Activated CD4-positive, alpha-beta T cell treated with anti-CD3 and anti-CD28 coated beads, Interleukin-2, amount 10 ng/mL, durations not matched to agents 24 days and 14 days (primary cell): ENCODE results near the gene SLC7A10. TPM values are rescaled to one million over a fixed set of nuclear protein-coding genes. Genes with fewer than 3 reads are reported as not detected.

Experiments
- DNase-seq: peaks from one replicate; pipeline ENCODE4 v3.0.0; 2022
- H3K27ac Mint-ChIP-seq: one replicate; pipeline ENCODE4 v1.8.0; 2022; ENCODE audit warnings: mild to moderate bottlenecking, mixed read lengths
- H3K27me3 Mint-ChIP-seq: one replicate; pipeline ENCODE4 v1.8.0; 2022; ENCODE audit warnings: mixed read lengths
- H3K36me3 Mint-ChIP-seq: one replicate; pipeline ENCODE4 v1.8.0; 2022; ENCODE audit warnings: low read depth, mild to moderate bottlenecking, mixed read lengths
- H3K4me1 Mint-ChIP-seq: one replicate; pipeline ENCODE4 v1.8.0; 2021; ENCODE audit warnings: mixed read lengths
- H3K4me3 Mint-ChIP-seq: one replicate; pipeline ENCODE4 v1.8.0; 2022; ENCODE audit warnings: mild to moderate bottlenecking, moderate library complexity, mixed read lengths
- H3K9me3 Mint-ChIP-seq: one replicate; pipeline ENCODE4 v1.8.0; 2021; ENCODE audit warnings: mixed read lengths
- intact Hi-C: fragments of 100-400 bp; cut with micrococcal nuclease; formaldehyde crosslinking; loops from one replicate; pipeline ENCODE4 v1.15.1; 2023
- total RNA-seq: library from RNA; stranded (reverse); gene quantifications from 2 replicates; pipeline ENCODE4 v1.2.3, GENCODE V29; 2022

The SLC7A10 gene
- total RNA-seq, 1 donor from 2014 or later = not detected

DNA sequence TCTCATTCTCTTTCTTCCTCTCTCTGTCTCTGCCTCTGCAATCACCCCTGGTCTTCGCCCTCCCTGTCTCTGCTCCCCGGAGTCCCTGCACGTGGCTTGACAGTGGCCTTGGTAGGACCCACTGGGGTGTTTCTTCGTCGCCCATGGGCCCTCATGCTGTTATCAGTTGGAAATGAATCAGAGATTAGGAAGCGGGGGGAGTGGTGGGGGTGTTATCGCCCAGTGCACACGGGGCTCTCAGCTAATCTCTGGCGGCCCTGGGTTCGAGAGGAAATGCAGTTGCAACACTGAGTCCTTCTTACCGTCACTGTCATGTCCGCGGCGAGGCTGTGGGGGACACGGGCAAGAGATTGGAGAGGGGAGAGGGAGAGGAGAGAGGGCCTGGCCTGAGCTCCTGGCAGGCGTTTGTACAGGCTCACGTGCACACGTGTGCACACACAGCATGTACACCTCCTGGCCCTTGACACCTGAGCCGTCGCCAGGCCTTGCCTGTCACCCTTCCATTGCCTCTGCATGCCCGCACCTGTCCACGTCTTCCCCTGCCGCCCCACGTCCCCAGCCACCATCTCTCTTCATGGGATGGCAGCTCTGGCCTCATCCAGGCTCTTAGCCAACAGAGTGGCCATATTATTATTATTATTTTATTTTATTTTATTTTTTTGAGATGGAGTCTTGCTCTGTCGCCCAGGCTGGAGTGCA, 37.8 kb upstream of the SLC7A10 start:
- Mint-ChIP-seq H3K4me1 (peaks cover 3% of the 10 kb centered on the region), H3K27ac (no peak overlapping the region), H3K4me3 (no peak overlapping the region), H3K27me3 (peaks cover 9% of the 10 kb centered on the region), H3K9me3 (no peaks in the 10 kb centered on the region), H3K36me3 (no peaks in the 10 kb centered on the region)
- intact Hi-C loops = no loop called here
- no peak for DNase-seq

DNA sequence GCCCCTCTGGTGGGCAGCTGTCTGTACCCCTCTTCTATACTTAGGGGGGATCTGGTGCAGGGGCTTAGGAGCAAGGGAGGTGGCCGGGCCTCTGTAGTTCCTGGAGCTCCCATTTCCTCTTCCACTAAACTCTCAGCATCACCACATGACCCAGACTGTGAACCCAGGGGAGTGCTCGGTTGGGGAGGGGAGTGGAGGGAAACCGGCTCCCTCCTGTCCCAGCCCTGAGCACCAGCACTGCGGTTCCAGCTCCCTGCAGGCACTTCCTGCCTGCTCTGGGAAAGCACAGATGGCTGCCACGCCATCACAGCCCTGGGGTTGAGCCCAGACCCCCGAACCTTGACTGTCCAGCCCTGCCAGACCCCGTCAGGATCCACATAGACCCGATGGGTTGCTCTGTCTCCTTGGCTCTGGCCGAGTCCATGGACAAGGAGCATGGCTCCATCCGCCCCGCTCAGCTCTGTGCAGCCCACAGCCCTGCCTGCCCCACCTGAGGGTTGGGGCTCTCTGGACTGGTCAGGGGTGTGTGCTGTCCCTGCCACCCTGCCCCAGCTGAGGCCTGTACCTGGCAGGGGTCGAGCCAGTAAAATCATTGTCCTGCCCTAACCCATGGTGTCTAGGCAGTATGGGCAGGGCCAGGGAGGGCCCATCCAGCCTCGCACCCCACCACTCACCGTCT, 36.0 kb upstream of the SLC7A10 start:
- Mint-ChIP-seq H3K9me3 (peaks cover 3% of the 10 kb centered on the region), H3K36me3 (no peaks in the 10 kb centered on the region), H3K4me1 (peaks cover 3% of the 10 kb centered on the region), H3K27ac (no peak overlapping the region), H3K27me3 (peaks cover 9% of the 10 kb centered on the region), H3K4me3 (no peak overlapping the region)
- no peak for DNase-seq
- intact Hi-C loops = no loop called here

DNA sequence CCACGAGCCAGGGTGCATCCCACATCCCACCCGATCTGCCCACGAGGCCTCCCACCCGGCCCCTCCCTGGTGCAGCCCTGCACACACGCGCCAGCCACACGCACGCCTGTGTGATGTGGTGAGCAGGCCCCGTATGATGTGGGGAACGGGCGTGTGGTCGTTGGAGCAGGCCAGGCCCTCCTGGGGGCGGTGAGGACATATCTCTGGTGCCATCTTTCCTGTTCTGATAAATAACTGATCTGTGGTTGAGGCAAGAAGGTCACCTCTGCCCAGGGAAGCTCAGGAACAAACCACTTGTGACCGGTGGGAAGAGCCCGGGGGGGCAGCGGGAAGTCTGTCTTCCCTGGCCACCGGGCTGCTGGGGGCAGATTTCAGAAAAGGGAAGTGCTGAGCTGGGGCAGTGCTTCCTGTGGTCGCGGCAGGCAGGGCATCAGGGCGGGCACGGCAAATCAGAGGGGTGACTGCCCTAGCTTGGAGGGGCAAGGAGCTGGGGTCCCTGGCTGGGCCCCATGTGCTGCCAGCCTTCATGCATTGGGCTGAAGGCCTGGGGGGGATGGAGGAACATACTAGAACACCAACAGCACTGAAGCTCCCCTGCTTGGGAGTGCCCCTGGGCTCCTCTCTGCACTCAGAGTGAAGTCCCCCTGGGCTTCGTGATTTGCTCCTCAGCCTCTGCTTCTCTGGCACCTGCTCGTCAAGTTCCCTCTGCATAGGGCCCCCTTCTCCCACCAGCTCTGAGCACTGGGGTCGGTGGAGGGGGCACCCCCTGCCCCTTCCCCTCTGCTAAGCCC, 35.2 kb upstream of the SLC7A10 start:
- Mint-ChIP-seq H3K27ac (no peak overlapping the region), H3K27me3 (peaks cover 9% of the 10 kb centered on the region), H3K4me3 (no peak overlapping the region), H3K9me3 (peaks cover 3% of the 10 kb centered on the region), H3K36me3 (no peaks in the 10 kb centered on the region), H3K4me1 (peaks cover 3% of the 10 kb centered on the region)
- DNase-seq = no peak
- intact Hi-C loops = no loop called here

DNA sequence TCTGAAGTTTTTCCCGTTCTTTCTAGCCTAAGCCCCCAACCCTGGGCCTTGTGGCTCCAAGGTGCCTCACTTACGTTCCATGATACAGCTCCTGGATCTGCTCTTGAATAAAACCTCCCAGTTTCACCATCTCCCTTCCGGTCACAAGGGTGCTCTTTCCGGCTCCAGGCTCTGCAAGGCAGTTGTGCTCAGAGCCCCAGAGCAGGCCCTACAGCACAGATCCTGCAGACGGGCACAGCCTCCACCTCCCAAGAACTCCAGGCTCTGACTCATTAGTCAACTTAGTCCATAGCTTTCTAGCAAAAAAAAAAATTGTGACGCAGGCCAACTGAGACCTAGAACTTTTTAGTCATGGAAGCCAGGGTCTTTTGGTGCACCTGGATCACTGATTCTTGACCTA, 33.9 kb upstream of the SLC7A10 start:
- Mint-ChIP-seq H3K36me3 (no peaks in the 10 kb centered on the region), H3K27ac (no peak overlapping the region), H3K27me3 (peaks cover 9% of the 10 kb centered on the region), H3K4me3 (no peak overlapping the region), H3K9me3 (peaks cover 3% of the 10 kb centered on the region), H3K4me1 (peaks cover 3% of the 10 kb centered on the region)
- DNase-seq = no peak
- intact Hi-C loops = no loop called here

DNA sequence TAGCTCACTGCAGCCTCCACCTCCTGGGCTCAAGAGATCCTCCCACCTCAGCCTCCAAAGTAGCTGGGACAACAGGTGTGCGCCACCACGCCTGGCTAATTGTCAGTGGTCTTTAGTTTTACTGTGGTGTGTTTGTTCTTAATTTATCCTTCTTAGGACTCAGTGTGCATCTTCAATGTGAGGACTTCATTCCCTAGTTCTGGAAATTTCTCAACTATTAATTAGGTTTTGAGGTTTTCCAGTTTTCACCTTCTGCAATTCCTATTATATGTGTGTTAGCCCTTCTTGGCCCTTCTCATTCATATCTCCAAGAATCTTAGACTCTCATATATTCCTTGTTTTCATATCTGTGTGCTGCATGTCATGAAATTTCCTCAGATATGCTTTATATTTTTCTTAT, 32.2 kb upstream of the SLC7A10 start:
- H3K27me3 Mint-ChIP-seq = peaks cover 9% of the 10 kb centered on the region
- peaks cover 3% of the 10 kb centered on the region for H3K9me3 Mint-ChIP-seq
- intact Hi-C loops = no loop called here
- H3K4me3 Mint-ChIP-seq = no peak overlapping the region
- no peak overlapping the region for H3K27ac Mint-ChIP-seq
- H3K4me1 Mint-ChIP-seq = peaks cover 3% of the 10 kb centered on the region
- DNase-seq = no peak
- H3K36me3 Mint-ChIP-seq = no peaks in the 10 kb centered on the region

DNA sequence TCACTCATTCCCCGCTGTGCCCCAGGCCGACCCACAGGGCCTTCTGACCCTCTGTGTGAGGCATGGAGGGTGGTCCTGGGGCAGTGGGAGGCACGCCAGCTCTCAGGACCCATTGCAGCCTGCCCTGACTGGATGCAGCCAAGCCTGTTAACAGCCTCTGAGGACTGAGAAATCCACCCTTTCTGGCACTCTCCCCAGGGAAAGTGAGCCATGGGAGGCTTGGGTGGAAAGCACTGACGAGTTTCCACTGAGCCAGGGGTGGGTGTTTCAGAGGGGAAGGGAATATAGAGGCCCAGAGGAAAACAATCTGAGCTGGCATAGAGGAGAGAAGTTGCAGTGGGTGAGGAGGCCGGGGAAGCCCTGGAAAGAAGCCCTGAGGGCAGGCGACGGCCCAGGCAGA, 30.6 kb upstream of the SLC7A10 start:
- no peaks in the 10 kb centered on the region for H3K36me3 Mint-ChIP-seq
- H3K27me3 Mint-ChIP-seq = peaks cover 8% of the 10 kb centered on the region
- peaks cover 3% of the 10 kb centered on the region for H3K4me1 Mint-ChIP-seq
- peaks cover 3% of the 10 kb centered on the region for H3K9me3 Mint-ChIP-seq
- DNase-seq = no peak
- intact Hi-C loops = no loop called here
- no peak overlapping the region for H3K4me3 Mint-ChIP-seq
- no peak overlapping the region for H3K27ac Mint-ChIP-seq

DNA sequence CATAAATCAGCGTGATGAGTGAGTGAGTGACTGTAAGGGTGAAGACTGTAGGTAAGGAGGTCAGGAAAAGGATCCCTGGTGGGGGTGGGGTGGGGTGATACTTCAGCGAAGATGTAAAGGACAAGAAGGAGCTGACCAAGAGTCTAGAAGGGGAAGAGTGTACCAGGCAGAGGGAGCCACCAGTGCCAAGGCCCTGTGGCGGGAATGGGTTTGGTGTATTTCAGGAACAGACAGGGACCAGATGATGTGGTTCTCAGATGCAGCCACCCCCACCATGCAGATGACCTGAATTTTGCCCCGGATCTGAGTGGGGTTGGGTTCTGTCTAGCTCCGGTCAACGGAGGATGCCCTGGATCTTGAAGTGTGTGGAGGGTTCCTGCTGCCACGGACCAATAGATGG, 30.1 kb upstream of the SLC7A10 start:
- peaks cover 2% of the 10 kb centered on the region for H3K4me1 Mint-ChIP-seq
- no peak for DNase-seq
- H3K27me3 Mint-ChIP-seq = peaks cover 7% of the 10 kb centered on the region
- H3K9me3 Mint-ChIP-seq = peaks cover 3% of the 10 kb centered on the region
- intact Hi-C loops = no loop called here
- H3K27ac Mint-ChIP-seq = no peak overlapping the region
- H3K36me3 Mint-ChIP-seq = no peaks in the 10 kb centered on the region
- no peak overlapping the region for H3K4me3 Mint-ChIP-seq

DNA sequence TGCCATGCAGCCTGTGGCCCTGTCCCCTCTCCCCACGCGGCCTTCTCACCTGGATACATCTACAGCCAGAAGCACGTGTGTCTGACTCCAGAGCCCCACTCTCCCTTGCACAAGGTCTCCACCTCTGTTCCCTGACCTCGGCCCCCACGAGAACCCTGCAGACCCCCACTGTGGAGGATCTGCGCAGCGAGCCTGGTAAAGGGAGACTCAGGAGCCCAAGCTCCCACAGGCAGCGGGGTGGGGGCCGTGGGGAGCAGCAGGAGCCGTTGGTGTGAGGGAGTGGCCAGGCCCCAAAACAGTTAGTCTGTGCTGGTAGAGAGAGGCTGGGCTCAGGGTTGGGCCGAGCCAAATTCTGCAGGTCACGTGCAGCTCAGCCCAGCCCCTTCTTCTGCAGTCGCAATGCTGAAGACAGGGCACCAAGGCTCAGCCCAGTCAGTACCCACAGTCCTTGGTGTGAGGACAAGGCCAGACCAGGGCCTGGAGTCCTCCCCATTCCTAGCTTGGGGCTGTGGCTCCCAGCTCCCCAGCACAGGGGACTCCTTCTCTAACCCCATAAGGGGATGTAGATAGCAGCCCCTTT, 28.7 kb upstream of the SLC7A10 start:
- Mint-ChIP-seq H3K27ac (no peak overlapping the region), H3K36me3 (no peaks in the 10 kb centered on the region), H3K9me3 (peaks cover 3% of the 10 kb centered on the region), H3K4me1 (no peaks in the 10 kb centered on the region), H3K4me3 (no peak overlapping the region), H3K27me3 (peaks cover 2% of the 10 kb centered on the region)
- intact Hi-C loops = no loop called here
- no peak for DNase-seq

DNA sequence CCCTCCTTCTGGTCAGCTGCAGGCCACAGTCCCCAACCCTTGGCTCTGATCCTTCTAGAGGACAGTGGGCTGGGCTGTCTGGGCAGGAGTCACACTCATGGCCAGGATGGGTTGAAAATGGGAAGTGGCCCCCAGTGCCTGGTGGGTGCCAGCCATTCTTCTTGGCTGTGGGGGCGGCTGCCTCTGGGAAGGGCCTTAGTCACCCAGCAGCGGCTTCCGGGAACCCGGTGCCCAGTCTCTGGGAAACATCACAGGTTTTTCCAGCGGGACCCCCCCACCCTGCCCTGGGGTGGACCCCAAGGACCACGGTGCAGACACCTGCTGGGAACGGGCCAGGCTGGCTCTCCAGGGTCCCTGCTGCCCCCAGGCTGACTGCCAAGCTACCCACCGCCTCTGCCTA, 27.3 kb upstream of the SLC7A10 start:
- H3K36me3 Mint-ChIP-seq = no peaks in the 10 kb centered on the region
- no peaks in the 10 kb centered on the region for H3K4me1 Mint-ChIP-seq
- no peak overlapping the region for H3K4me3 Mint-ChIP-seq
- intact Hi-C loops = no loop called here
- peaks cover 2% of the 10 kb centered on the region for H3K9me3 Mint-ChIP-seq
- no peak for DNase-seq
- H3K27ac Mint-ChIP-seq = no peak overlapping the region
- H3K27me3 Mint-ChIP-seq = no peaks in the 10 kb centered on the region

DNA sequence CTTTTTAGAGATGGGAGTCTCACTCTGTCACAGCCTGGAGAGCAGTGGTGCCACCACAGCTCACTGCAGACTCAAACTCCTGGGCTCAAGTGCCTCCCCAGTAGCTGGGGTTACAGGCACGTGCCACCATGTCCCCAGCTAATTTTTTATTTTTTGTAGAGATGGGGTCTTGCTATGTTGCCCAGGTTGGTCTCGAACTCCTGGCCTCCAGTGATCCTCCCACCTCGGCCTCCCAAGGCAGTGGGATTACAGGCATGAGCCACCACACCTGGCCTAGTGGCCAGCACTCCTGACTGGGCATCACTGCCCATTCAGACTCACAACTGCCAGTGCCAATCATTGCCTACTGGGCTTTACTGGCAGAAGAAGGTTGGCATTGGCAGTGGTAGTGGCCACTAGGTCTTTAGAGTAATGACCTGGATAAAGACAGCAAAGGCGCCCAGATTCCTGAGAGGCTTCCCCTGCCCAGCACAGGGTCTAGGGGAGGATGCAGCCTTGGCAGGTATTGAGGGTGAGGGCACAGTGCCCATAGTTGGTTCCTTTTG, 26.8 kb upstream of the SLC7A10 start:
- no peaks in the 10 kb centered on the region for H3K36me3 Mint-ChIP-seq
- H3K4me3 Mint-ChIP-seq = no peak overlapping the region
- H3K27ac Mint-ChIP-seq = no peak overlapping the region
- no peak for DNase-seq
- no peaks in the 10 kb centered on the region for H3K4me1 Mint-ChIP-seq
- intact Hi-C loops = no loop called here
- no peaks in the 10 kb centered on the region for H3K27me3 Mint-ChIP-seq
- H3K9me3 Mint-ChIP-seq = no peaks in the 10 kb centered on the region

DNA sequence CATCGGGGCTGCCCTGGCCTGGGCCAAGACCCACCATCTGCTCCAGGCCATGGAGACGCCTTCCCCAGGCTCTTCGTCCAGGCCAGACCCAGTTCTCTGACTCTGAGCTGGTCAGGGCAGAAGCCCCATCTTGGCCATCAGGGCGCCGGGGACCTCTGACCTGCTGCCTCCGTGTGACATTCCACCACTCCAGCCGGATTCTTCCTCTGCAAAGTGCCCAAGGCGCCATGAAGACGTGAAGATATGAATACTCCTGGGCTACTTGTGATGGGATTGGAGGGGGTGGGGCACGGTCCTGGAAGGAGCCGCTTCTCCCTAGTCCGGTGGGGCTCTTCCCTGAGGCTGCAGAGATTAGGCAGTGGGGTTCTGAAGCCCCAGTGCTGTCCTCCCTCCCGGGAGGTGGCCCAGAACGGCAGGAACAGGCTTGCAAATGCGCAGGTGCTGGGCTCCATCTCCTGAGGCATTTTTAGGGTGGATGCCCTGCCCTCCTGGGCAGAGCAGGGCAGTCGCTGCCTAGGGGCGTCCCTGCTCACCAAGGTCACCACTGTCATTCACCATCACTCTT, 26.0 kb upstream of the SLC7A10 start:
- Mint-ChIP-seq H3K27me3 (no peaks in the 10 kb centered on the region), H3K27ac (no peak overlapping the region), H3K4me1 (no peaks in the 10 kb centered on the region), H3K9me3 (no peaks in the 10 kb centered on the region), H3K36me3 (no peaks in the 10 kb centered on the region), H3K4me3 (no peak overlapping the region)
- intact Hi-C loops = no loop called here
- no peak for DNase-seq

DNA sequence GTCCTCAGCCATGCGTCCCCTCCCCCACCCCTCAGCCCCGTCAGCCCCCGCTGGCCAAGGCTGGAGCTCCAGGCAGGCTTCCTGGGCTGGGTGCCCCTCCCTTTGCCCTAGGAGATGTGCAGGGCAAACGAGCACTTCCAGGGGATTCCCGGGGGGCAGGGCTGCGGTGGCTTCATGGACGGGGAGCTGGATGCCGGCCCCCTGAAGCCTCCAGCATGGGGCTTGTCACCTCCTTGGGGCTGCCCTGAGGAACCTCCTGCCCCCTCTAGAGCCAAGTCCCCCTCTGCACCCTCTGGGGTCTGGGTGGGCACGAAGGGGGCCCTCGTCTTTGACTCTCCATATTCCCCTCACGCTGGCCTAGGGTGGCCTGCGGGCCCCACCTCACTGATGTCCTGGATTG, 25.4 kb upstream of the SLC7A10 start:
- DNase-seq = no peak
- no peaks in the 10 kb centered on the region for H3K27me3 Mint-ChIP-seq
- H3K27ac Mint-ChIP-seq = no peak overlapping the region
- intact Hi-C loops = no loop called here
- no peaks in the 10 kb centered on the region for H3K9me3 Mint-ChIP-seq
- H3K36me3 Mint-ChIP-seq = no peaks in the 10 kb centered on the region
- no peak overlapping the region for H3K4me3 Mint-ChIP-seq
- no peaks in the 10 kb centered on the region for H3K4me1 Mint-ChIP-seq

DNA sequence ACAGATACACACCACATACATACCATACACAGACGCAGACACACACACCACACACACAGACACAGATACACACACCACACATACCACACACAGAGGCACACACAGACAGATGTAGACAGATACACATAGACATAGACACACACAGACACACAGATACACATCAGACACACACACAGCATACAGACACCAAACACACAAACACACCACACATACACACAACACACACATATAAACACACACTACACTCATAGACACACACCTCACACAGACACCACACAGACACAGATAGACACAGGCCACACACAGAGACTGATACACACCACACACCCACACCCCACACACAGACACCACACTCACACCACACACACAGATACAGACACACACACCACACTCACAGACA, 24.9 kb upstream of the SLC7A10 start:
- Mint-ChIP-seq H3K9me3 (no peaks in the 10 kb centered on the region), H3K4me3 (no peak overlapping the region), H3K27ac (no peak overlapping the region), H3K36me3 (no peaks in the 10 kb centered on the region), H3K27me3 (no peaks in the 10 kb centered on the region), H3K4me1 (no peaks in the 10 kb centered on the region)
- intact Hi-C loops = no loop called here
- no peak for DNase-seq
